Occipital lobe (tissue), 2 donors: ENCODE results near the gene SLC13A3. TPM values are rescaled to one million over a fixed set of nuclear protein-coding genes. Genes with fewer than 3 reads are reported as not detected.

Experiments
- DNase-seq: peaks from one replicate; lab custom pipeline; 2025; lab: John Stamatoyannopoulos, UW
- total RNA-seq: library from RNA; depleted of rRNA; stranded (reverse); fragments of >200 nt; gene quantifications from one replicate; pipeline ENCODE4 v1.2.3, GENCODE V29; 2014

Gene SLC13A3
- total RNA-seq, 1 donor from 2014 or later, result 10.8 TPM

- no peak for DNase-seq
Measured at GRCh38 chr20:46652699-46653098, 1.4 kb upstream of the SLC13A3 start.

- no peak for DNase-seq
Measured at GRCh38 chr20:46650575-46651090, 626 bp downstream of the SLC13A3 start.

- DNase-seq, result no peak
Measured at GRCh38 chr20:46649965-46650542, 1.2 kb downstream of the SLC13A3 start.

GRCh38 chr20:46649650-46649949 is 1.7 kb downstream of the SLC13A3 start:
- DNase-seq, result no peak

GRCh38 chr20:46648903-46649649 is 2.2 kb downstream of the SLC13A3 start:
- DNase-seq, result no peak

GRCh38 chr20:46647469-46647868 is 3.8 kb downstream of the SLC13A3 start:
- DNase-seq, result no peak

DNA sequence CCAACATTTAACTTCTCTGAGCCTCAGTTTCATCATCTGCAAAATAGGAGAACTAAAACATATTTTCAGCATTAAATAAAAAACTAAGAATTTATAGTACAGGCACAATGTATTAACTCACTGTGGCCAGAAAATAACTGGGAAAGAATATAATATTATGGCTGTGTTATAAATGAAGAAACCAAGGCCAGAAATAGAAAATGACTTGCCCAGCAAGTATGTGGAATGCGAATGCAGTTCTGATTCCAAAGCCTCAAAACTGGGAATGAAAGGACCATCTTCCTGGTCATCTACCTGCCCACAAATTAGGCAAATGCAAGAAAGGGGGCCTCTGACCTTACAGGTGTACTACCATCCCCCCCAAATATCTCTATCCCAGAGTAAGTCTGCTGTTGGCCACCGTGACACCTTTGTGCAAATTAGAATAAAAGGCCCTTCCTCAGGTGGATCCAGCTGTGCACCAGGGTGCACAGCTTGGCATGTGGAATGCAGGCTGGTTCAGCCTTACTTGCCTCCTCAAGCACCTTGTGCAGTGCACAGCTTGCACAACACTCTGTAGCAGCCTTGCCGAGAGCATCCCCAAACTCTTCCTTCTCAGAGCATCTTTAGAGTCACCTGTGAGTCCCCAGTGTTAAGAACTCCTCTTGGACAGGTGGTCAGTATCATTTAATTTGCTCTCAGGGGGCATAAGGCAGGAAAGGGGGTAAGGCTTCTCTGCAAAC is 4.4 kb downstream of the SLC13A3 start:
- DNase-seq, result no peak

- no peak for DNase-seq
Measured at GRCh38 chr20:46646122-46646521, 5.1 kb downstream of the SLC13A3 start.

DNA sequence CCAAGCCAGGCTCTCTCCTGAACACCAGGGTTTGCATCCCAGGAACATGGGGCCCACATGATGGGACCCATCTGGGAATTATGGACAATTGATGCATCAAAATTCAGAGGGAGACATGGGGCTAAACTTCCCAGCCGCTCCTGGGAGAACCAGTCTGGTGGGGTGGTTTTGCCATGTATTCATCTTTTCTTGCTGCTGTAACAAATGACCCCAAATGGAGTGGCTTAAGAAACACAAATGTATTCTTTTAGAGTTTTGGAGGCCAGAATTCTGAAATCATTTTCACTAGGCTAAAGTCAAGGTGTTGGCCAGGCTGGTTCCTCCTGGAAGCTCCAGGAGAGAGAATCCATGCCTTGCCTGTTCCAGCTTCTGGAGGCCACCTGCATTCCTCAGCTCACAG is 6.5 kb downstream of the SLC13A3 start:
- no peak for DNase-seq

DNA sequence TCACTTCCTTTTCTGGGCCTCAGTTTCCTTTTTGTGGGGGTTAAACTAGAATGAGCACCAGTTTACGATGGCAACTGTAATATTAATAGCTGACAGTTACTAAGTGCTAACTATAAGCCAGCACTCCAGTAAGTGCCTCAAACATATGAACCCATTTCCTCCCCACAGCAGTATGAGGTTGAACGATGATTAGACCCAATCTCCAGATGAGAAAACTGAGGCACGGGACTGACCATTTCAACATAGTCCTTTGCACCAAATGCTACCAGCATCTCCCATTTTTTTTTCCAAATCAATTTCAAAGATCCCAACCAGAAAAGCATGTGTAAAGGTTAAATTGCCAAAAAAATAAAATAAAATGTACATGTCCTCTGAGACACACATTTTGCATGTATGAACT is 7.1 kb downstream of the SLC13A3 start:
- DNase-seq, result no peak

DNA sequence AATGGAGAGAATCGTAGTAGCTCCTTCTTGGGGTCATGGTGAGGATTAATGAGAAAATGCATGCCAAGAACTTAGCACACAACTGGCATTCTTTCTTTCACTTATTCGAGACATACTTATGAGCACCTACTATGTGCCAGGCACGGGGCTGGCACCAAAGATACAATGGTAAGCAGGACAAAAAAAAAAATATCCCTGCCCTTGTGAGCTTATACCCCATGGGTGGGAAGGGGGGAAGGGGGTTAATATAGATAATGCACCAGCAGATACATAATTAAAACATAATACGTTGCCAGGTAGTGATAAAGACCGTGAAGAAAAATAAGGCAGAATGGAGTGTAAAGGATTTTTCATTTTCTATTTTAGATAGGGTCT is 8.3 kb downstream of the SLC13A3 start:
- DNase-seq, result no peak

GRCh38 chr20:46642265-46642968 is 8.8 kb downstream of the SLC13A3 start:
- no peak for DNase-seq

DNA sequence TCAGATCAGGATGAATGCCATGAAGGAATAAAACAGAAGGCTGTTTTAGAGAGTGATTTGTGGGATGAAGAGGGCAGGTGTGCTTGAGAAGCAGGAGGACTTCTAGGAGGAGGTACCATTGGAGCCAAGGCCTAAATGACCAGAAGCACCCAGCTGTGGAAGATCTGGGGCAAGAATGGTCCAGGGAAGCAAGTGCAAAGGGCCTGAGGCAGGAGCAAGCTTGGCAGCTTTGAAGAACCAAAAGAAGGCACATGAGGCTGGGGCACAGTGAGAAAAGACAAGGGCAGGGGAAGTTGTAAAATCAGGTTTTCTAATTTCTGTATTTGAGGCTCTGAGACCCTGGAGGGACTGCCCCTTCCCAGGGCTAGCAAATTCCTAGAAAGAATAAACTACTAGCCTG is 9.8 kb downstream of the SLC13A3 start:
- DNase-seq, result no peak

DNA sequence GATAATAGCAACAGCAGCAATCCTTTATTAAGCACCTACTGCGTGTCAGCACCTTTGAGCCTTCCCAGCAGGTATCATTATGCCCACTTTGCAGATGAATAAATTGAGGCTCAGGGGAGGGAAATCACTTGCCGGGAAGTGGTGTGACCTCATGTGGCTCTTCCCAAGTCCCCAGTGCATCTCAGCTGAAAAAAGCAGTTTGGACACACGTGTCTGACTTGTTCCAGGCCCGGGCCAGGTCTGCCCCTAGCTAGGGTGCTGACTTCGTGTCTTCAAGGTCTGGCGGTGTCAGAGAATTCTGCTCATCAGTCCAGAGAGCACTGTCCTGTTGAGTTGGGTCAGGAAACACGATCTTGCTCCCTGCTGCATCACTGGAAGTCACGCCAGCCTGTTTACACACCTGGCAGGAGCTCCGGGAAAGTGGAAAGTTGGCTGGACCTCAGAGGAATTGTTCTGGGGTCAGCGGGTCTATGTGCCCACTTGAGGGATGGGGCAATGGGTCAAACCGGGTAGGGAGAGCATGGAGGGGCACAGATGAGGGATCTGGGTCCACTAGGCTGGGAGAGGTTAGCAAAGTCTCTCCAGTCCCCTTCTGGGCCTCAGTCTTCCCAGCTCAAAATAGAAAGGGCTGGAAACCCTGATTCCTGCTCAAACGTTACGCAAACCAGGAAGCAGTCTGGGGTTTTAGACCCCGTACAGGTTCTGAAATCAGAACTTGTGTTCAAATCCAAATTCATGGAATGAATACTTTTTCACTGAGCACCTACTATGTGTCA is 10.5 kb downstream of the SLC13A3 start:
- no peak for DNase-seq

DNA sequence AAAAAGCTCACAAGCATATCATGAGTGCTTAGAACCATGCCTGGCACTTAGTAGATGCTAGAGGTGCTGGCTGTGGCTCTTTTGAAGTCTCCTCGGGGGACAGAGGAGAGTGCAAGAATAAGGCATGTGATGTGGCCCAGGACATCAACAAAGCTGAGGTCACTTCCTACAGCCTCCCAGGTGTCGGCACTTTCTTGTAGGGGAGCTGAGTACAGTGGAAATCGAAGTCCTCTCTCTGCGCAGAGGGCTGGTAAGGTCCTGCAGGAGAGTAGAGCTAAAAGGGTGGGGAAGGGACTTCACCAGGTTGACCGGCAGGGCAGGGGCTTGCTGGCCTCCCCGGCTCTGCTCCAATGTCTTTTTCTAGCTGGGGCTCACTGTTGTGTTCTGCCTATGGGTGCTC is 11.2 kb downstream of the SLC13A3 start:
- DNase-seq, result no peak

DNA sequence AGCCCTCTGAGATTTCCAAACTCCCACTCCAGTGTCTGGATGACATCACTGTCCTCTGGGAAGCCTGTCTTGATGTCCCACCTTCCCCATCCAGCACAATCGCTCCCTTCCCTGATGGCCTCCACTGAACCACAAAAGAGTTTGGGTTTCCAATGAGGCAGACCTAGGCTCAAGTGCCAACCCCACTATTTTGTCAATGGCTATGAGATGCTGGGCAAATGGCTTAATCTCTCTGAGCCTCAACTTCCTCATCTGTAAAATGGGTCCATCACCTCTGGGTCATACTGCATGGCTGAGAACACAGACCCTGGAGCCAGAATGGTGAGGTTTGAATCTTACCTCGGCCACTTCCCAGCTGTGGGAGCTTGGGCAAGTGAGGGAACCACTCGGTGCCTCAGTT is 11.7 kb downstream of the SLC13A3 start:
- no peak for DNase-seq

- no peak for DNase-seq
Measured at GRCh38 chr20:46638898-46639274, 12.4 kb downstream of the SLC13A3 start.

DNA sequence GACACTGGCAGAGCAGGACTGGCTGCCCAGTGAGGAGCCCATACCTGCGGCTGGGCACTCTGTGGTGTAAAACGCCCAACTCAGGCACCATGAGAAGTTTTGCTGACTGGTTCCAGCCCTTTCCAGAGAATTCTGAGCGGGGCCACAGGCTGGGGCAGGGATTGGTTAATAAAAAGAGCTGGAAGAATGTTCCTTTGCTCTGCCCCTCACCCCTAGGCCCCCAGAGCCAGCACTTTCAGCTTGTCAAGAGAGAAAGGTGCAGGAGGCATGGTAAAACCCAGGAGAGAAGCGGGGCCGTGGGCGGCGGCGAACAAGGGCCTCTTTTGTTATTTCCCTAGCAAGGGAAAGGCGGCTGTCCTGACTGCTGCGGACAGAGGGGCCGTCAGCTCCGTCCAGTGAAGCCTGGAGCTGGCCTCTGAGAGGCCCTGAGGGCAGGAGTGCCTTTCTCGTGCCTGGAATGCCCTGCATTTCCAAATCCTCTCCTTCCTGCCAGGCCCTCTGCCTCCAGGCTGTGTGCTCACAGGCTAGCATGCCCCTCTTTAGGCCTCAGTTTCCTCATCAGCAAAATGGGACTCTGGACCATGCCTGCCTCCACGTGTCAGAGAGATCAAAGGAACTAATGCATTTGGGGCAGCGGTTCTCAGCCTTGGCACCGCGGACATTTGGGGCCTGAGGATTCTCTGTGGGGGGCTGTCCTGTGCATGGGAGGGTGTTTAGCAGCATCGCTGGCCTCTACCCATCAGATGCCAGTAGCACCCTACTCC is 12.9 kb downstream of the SLC13A3 start:
- DNase-seq, result no peak

DNA sequence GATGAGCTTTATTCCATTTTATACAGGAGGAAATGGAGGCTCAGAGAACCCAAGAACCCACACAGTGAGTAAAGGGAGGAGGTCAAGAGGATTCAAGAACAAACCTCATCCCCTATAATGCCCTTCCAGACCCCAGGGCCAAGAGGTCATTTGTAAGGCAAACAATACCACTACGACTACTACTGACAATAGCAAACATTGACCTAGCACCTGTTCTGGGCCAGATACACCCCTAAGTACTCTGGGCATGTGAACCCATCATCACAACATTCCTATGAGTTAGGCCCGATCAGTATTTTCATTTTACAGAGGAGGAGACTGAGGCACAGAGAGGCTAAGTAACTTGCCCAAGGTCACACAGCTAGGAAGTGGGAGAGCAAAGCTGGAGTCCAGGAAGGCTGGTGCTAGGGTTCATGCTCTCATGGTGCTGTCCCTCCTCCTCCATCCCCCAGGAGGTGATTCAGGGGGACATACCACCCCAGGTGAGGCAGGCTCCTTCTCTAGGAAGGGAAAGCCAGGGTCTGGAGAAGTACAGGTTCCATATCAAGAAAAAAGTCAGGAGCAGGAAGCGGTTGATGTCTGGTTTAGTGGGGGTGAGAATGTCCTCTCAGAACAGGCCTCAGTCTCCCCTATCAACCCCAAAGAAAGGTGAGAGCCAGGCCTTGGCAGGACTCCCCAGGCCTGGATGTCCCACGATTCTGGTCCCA is 13.7 kb downstream of the SLC13A3 start:
- no peak for DNase-seq

GRCh38 chr20:46637020-46637419 is 14.2 kb downstream of the SLC13A3 start:
- DNase-seq, result no peak
